GM12865 (cell line): ENCODE measurements around the gene CMTM1.

Experiments
- DNase-seq: peaks from one replicate; pipeline ENCODE4 v3.0.0; 2010; ENCODE audit warnings: low read depth
- H3K4me3 ChIP-seq: 2 replicates; pipeline ENCODE4 v1.5.1; 2011; ENCODE audit warnings: mild to moderate bottlenecking, low read depth, low read length, control low read depth
- CTCF ChIP-seq: IDR thresholded peaks from 2 replicates; pipeline ENCODE4 v1.5.1; 2011; ENCODE audit warnings: low read length, control low read depth, low read depth, inconsistent platforms; ENCODE audit not compliant: insufficient read depth; ENCODE audit errors: missing control alignments

CMTM1 gene

GRCh38 chr16:66520406-66521170 is 45.7 kb upstream of the CMTM1 start:
- no peak for TF ChIP-seq CTCF
- no peak for DNase-seq
- no peak overlapping the region for H3K4me3 ChIP-seq

- TF ChIP-seq CTCF, result no peak
- no peak overlapping the region for H3K4me3 ChIP-seq
- no peak for DNase-seq
Observed at GRCh38 chr16:66521252-66521713, 45.0 kb upstream of the CMTM1 start.

- no peak overlapping the region for H3K4me3 ChIP-seq
- no peak for TF ChIP-seq CTCF
- peak; percentile 94 for DNase-seq
Observed at GRCh38 chr16:66521951-66522771, 44.1 kb upstream of the CMTM1 start.

GRCh38 chr16:66522816-66523590 is 43.2 kb upstream of the CMTM1 start:
- TF ChIP-seq CTCF, result no peak
- H3K4me3 ChIP-seq, result no peak overlapping the region
- no peak for DNase-seq

GRCh38 chr16:66523861-66524354 is 42.3 kb upstream of the CMTM1 start:
- TF ChIP-seq CTCF, result no peak
- H3K4me3 ChIP-seq, result no peak overlapping the region
- DNase-seq, result peak; percentile 82

- TF ChIP-seq CTCF, result peak; percentile 13
- DNase-seq, result peak; percentile 89
- H3K4me3 ChIP-seq, result no peak overlapping the region
Observed at GRCh38 chr16:66524601-66525164, 41.6 kb upstream of the CMTM1 start.
